ENCODE results near the gene GSPT1. TPM values are rescaled to one million over a fixed set of nuclear protein-coding genes. Genes with fewer than 3 reads are reported as not detected.

GSPT1 gene
- total and polyA plus RNA-seq, 2 donors (not counting 1 experiment from before 2014, with no cell fraction given): 20.6 to 72.6 TPM

DNA sequence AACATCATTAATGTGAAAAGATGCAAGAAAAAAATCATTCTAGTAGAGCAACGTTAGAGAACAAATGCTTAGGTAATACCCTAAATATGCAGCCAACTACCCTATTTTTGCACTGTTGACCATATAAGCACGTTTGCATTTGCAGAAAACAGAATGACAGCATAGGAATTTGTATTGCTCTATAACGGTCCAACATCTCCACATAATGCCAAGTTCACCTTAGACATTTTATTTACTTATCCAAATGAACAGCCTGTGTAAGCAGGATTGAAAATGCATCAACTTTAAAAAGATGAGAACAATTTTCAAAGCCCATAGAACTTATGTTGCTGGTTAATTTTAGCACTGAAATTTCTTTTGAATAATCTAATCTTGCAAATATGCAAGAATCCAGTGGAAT lies 45.4 kb downstream of the GSPT1 start:
- Mint-ChIP-seq H3K27ac (no peak overlapping the region), H3K27me3 (no peaks in the 10 kb centered on the region), H3K4me3 (no peak overlapping the region), H3K9me3 (ENCODE audit: insufficient read depth) (no peaks in the 10 kb centered on the region), H3K4me1 (peaks cover 6% of the 10 kb centered on the region)
- ATAC-seq (ENCODE audit: low read depth): no peak
- Histone ChIP-seq H3K79me2 (ENCODE audit: control insufficient read depth, insufficient read depth, low read length) (peaks cover 10% of the 10 kb centered on the region), H3K4me3 (ENCODE audit: control extremely low read depth in 1 of 5, extremely low read depth in 1 of 5, insufficient read depth in 1 of 5, low read depth in 2 of 5, low read length in 4 of 5) (no peak overlapping the region), H3K27ac (ENCODE audit: low read length in 2 of 2) (no peak overlapping the region), H3K27me3 (replicated peaks in 1 of 4; ENCODE audit: control extremely low read depth in 1 of 4, control insufficient read depth in 3 of 4, insufficient read depth in 4 of 4, low read length in 3 of 4) (no peaks in the 10 kb centered on the region), H3K4me2 (replicated peaks; ENCODE audit: low read depth, low read length, poor library complexity, severe bottlenecking) (no peak overlapping the region), H4K20me1 (ENCODE audit: control insufficient read depth, insufficient read depth, low read length, poor library complexity, severe bottlenecking) (no peaks in the 10 kb centered on the region), H3K36me3 (replicated peaks in 1 of 2; ENCODE audit: control extremely low read depth in 1 of 2, control insufficient read depth in 1 of 2, extremely low read depth in 1 of 2, insufficient read depth in 2 of 2, low read length in 1 of 2) (peaks cover under 1 to 37% of the 10 kb centered on the region in 2 experiments), H2AFZ (ENCODE audit: insufficient read depth, low read depth, low read length, poor library complexity, severe bottlenecking) (no peak overlapping the region), H3K4me1 (ENCODE audit: control insufficient read depth in 2 of 2, insufficient read depth in 2 of 2, low read length in 2 of 2) (no peaks in the 10 kb centered on the region), H3K9ac (ENCODE audit: low read length) (no peak overlapping the region), H3K9me3 (ENCODE audit: control extremely low read depth in 1 of 3, control insufficient read depth in 2 of 3, insufficient read depth in 1 of 3, low read length in 2 of 3) (no peaks in the 10 kb centered on the region)
- intact Hi-C loops (cut with micrococcal nuclease): no loop called here
- WGBS (ENCODE audit: insufficient coverage): 75% methylated on average over 1 of the region's 3 CpGs
- DNase-seq: no peak
- CTCF ChIA-PET: no interaction called here
- POLR2A ChIA-PET: interaction anchor here (0.6 kb wide), 1 partner anchor 46 kb away, joined by 3 read pairs; no protein-coding TSS in a partner anchor
- TF ChIP-seq EZH2 (IDR thresholded peaks at IDR 0.05; ENCODE audit: borderline replicate concordance, insufficient read depth, low read depth, low read length, poor library complexity, severe bottlenecking): no peak
- TF ChIP-seq, protein P1, sequence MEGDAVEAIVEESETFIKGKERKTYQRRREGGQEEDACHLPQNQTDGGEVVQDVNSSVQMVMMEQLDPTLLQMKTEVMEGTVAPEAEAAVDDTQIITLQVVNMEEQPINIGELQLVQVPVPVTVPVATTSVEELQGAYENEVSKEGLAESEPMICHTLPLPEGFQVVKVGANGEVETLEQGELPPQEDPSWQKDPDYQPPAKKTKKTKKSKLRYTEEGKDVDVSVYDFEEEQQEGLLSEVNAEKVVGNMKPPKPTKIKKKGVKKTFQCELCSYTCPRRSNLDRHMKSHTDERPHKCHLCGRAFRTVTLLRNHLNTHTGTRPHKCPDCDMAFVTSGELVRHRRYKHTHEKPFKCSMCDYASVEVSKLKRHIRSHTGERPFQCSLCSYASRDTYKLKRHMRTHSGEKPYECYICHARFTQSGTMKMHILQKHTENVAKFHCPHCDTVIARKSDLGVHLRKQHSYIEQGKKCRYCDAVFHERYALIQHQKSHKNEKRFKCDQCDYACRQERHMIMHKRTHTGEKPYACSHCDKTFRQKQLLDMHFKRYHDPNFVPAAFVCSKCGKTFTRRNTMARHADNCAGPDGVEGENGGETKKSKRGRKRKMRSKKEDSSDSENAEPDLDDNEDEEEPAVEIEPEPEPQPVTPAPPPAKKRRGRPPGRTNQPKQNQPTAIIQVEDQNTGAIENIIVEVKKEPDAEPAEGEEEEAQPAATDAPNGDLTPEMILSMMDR (IDR thresholded peaks at IDR 0.05): no peak

DNA sequence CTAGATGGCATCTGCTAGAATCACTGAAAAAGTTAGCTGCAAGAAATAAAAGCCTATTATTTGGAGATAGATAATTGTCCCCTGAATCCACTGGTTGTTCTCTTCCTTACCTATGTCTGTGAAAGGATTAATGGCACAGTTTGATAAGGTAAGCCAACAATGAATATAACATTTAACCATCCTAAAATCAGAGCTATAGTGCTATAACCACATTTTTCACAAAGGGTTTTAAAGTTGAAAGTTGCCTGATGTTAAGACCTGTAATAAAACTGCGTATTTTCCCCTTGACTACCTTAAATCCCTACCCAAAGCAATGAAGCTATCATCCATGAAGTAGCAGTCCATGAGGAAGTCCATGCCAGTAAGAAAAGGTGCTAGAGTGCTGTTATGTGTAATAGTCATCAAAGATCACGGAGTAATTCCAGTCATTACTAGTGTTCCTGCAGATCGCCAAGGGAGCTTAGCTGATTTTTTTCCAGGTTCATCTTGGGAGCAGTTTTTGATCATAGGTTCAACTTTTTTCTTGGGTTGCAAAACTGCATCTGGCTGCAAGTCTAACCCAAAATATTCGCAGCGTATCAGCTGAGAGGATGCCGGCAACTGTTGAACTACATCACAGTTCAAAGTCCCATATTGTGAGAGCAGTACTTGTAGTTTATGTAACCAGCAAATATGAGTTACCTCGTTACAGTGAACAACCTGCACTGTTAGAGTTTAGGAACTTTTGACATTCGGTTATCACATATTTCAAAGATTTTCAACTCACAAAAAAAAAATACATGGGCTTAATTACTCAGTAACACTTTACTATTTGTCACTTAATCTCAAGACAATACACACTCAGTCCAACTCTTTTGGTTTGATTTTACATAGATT lies 46.2 kb downstream of the GSPT1 start:
- WGBS (ENCODE audit: insufficient coverage): 100% methylated on average over 2 of the region's 8 CpGs
- Histone ChIP-seq H3K4me3 (ENCODE audit: control extremely low read depth in 1 of 5, extremely low read depth in 1 of 5, insufficient read depth in 1 of 5, low read depth in 2 of 5, low read length in 4 of 5) (no peak overlapping the region), H3K27ac (ENCODE audit: low read length in 2 of 2) (no peak overlapping the region), H3K4me1 (ENCODE audit: control insufficient read depth in 2 of 2, insufficient read depth in 2 of 2, low read length in 2 of 2) (no peaks in the 10 kb centered on the region), H3K4me2 (replicated peaks; ENCODE audit: low read depth, low read length, poor library complexity, severe bottlenecking) (no peak overlapping the region), H2AFZ (ENCODE audit: insufficient read depth, low read depth, low read length, poor library complexity, severe bottlenecking) (no peak overlapping the region), H3K27me3 (replicated peaks in 1 of 4; ENCODE audit: control extremely low read depth in 1 of 4, control insufficient read depth in 3 of 4, insufficient read depth in 4 of 4, low read length in 3 of 4) (no peaks in the 10 kb centered on the region), H3K36me3 (replicated peaks in 1 of 2; ENCODE audit: control extremely low read depth in 1 of 2, control insufficient read depth in 1 of 2, extremely low read depth in 1 of 2, insufficient read depth in 2 of 2, low read length in 1 of 2) (peaks cover 0 to 31% of the 10 kb centered on the region in 2 experiments), H3K79me2 (ENCODE audit: control insufficient read depth, insufficient read depth, low read length) (peaks cover 10% of the 10 kb centered on the region), H3K9ac (ENCODE audit: low read length) (no peak overlapping the region), H4K20me1 (ENCODE audit: control insufficient read depth, insufficient read depth, low read length, poor library complexity, severe bottlenecking) (peaks cover 2% of the 10 kb centered on the region), H3K9me3 (ENCODE audit: control extremely low read depth in 1 of 3, control insufficient read depth in 2 of 3, insufficient read depth in 1 of 3, low read length in 2 of 3) (no peaks in the 10 kb centered on the region)
- Mint-ChIP-seq H3K4me3 (no peak overlapping the region), H3K27ac (no peak overlapping the region), H3K4me1 (peaks cover 14% of the 10 kb centered on the region), H3K9me3 (ENCODE audit: insufficient read depth) (no peaks in the 10 kb centered on the region), H3K27me3 (no peaks in the 10 kb centered on the region)
- DNase-seq (no peak), ATAC-seq (ENCODE audit: low read depth) (no peak)
- TF ChIP-seq, protein P1 (IDR thresholded peaks at IDR 0.05): no peak
- no peak for TF ChIP-seq EZH2 (IDR thresholded peaks at IDR 0.05; ENCODE audit: borderline replicate concordance, insufficient read depth, low read depth, low read length, poor library complexity, severe bottlenecking)
- intact Hi-C loops (cut with micrococcal nuclease): no loop called here
- ChIA-PET CTCF (interaction anchor here (0.5 to 0.6 kb wide), 2 partner anchors 154 to 178 kb away, joined by 4 read pairs; no protein-coding TSS in a partner anchor), POLR2A (interaction anchor here (0.5 kb wide), 1 partner anchor 42 kb away, joined by 11 read pairs; no protein-coding TSS in a partner anchor)

Data from B cell (primary cell).